HG03045 (cell line): ENCODE data around the gene CCM2.

Experiments used
- ATAC-seq: cut with Tn5 transposase; IDR thresholded peaks from one replicate; pipeline ENCODE4 v1.9.1; 2021; ENCODE audit warnings: mild to moderate bottlenecking, moderate library complexity; ENCODE audit not compliant: unreplicated experiment

CCM2 gene

GRCh38 chr7:45076946-45077345, 76.9 kb downstream of the CCM2 start:
- ATAC-seq = no peak

- no peak for ATAC-seq
Observed at GRCh38 chr7:45077579-45077978, 77.6 kb downstream of the CCM2 start.

GRCh38 chr7:45078125-45078681, 78.2 kb downstream of the CCM2 start:
- ATAC-seq = no peak

- ATAC-seq = no peak
Observed at GRCh38 chr7:45080265-45080957, 80.4 kb downstream of the CCM2 start.

- no peak for ATAC-seq
Observed at GRCh38 chr7:45080958-45081669, 81.1 kb downstream of the CCM2 start.

- ATAC-seq = no peak
Observed at GRCh38 chr7:45081670-45081974, 81.6 kb downstream of the CCM2 start.

- ATAC-seq = no peak
Observed at GRCh38 chr7:45082031-45082830, 82.2 kb downstream of the CCM2 start.

GRCh38 chr7:45082831-45083331, 82.9 kb downstream of the CCM2 start:
- ATAC-seq = no peak

GRCh38 chr7:45084336-45084735, 84.3 kb downstream of the CCM2 start:
- no peak for ATAC-seq

- no peak for ATAC-seq
Observed at GRCh38 chr7:45084901-45085618, 85.1 kb downstream of the CCM2 start.

- ATAC-seq = no peak
Observed at GRCh38 chr7:45085619-45086200, 85.7 kb downstream of the CCM2 start.

GRCh38 chr7:45086331-45087065, 86.5 kb downstream of the CCM2 start:
- ATAC-seq = no peak

- no peak for ATAC-seq
Observed at GRCh38 chr7:45087301-45088145, 87.5 kb downstream of the CCM2 start.

- no peak for ATAC-seq
Observed at GRCh38 chr7:45088146-45088701, 88.2 kb downstream of the CCM2 start.

- ATAC-seq = no peak
Observed at GRCh38 chr7:45088821-45089340, 88.9 kb downstream of the CCM2 start, which contains the start of gene NACAD. Gene NACAD (minus strand): TSS chr7:45088969. CDS start chr7:45088894, 75 bp downstream.

GRCh38 chr7:45089341-45089891, 89.4 kb downstream of the CCM2 start:
- no peak for ATAC-seq

- no peak for ATAC-seq
Observed at GRCh38 chr7:45092100-45092930, 92.3 kb downstream of the CCM2 start.
